Lower leg skin (tissue), 3 donors: ENCODE results near the gene CTNNBL1.

Source experiments
- POLR2A ChIP-seq, 2 donors: fragments of 450-650 bp; IDR thresholded peaks; one replicate each; pipeline ENCODE4 v1.6.1; 2016 to 2017; ENCODE audit warnings: antibody characterized with exemption in 2 of 2, mild to moderate bottlenecking in 1 of 2, moderate library complexity in 1 of 2
- TF ChIP-seq, protein P1 (sequence below), 3 donors: fragments of 450-650 bp; IDR thresholded peaks; one replicate each; pipeline ENCODE4 v1.5.1; 2016; ENCODE audit warnings: antibody characterized with exemption in 3 of 3, mild to moderate bottlenecking in 3 of 3, moderate library complexity in 2 of 3

GRCh38 chr20:37801921-37802320, 108.1 kb downstream of the CTNNBL1 start:
- TF ChIP-seq, protein P1, sequence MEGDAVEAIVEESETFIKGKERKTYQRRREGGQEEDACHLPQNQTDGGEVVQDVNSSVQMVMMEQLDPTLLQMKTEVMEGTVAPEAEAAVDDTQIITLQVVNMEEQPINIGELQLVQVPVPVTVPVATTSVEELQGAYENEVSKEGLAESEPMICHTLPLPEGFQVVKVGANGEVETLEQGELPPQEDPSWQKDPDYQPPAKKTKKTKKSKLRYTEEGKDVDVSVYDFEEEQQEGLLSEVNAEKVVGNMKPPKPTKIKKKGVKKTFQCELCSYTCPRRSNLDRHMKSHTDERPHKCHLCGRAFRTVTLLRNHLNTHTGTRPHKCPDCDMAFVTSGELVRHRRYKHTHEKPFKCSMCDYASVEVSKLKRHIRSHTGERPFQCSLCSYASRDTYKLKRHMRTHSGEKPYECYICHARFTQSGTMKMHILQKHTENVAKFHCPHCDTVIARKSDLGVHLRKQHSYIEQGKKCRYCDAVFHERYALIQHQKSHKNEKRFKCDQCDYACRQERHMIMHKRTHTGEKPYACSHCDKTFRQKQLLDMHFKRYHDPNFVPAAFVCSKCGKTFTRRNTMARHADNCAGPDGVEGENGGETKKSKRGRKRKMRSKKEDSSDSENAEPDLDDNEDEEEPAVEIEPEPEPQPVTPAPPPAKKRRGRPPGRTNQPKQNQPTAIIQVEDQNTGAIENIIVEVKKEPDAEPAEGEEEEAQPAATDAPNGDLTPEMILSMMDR (IDR thresholded peaks at IDR 0.05), result no peak
- no peak for TF ChIP-seq POLR2A (IDR thresholded peaks at IDR 0.05)
